ENCODE data around the gene RPL39.
A peak's percentile ranks its signal among the peaks of the same experiment; 100 is the strongest.
"Not testable (repeated sequence)": the region's sequence is repeated elsewhere in the genome, so short reads cannot be mapped to it uniquely, and the experiment has no call there.

The RPL39 gene

DNA sequence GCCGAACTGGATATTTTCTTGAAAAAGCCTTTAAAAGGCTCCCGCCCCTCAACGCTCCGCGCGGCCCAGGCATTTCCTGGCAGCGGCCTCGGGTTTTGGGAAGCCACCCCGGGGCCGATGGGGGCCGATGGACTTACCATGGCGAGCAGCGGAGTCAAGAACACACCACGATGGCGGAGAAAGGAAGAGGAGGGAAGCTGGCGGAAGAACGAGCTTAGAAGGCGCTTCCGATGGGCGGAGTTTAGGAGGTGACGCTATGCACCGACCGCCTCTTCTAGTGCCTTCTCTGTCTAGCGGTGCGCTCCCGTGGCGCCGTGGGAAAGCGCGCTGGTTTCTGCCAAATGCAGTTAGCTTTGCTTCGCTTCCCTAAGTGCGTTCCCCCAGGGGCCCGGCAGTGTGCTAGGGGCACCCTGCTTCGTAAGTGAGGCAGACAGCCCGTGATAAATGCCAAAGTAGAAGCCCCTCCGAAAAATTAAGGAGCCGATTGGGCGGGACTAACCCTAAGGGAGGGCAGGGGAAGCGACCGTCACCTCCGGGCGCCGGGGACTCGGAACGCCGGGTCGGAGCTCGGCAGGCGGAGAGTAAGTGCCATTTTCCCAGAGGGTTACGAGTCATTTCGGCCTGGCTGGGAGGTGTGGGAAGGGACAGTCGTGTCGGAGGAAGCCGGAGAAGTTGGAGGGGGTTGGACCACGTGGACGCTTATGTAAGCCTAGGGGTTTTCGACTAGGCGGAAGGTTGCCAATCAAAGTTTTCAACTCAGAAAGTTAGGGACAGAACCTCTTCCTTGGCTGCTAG is at the start of gene RPL39:
TSS of gene RPL39 (minus strand) at position 194 of the 795 bp plus-strand sequence. CDS start at position 140, 54 bp downstream.
- peak within 1 kb of the TSS; percentile 63 for H3K4me3 ChIP-seq (replicated peaks; ENCODE audit: low read depth, low read length)
- DNase-seq (ENCODE audit: extremely low read depth, low read depth), result peak; percentile 61
- TF ChIP-seq, protein P1, sequence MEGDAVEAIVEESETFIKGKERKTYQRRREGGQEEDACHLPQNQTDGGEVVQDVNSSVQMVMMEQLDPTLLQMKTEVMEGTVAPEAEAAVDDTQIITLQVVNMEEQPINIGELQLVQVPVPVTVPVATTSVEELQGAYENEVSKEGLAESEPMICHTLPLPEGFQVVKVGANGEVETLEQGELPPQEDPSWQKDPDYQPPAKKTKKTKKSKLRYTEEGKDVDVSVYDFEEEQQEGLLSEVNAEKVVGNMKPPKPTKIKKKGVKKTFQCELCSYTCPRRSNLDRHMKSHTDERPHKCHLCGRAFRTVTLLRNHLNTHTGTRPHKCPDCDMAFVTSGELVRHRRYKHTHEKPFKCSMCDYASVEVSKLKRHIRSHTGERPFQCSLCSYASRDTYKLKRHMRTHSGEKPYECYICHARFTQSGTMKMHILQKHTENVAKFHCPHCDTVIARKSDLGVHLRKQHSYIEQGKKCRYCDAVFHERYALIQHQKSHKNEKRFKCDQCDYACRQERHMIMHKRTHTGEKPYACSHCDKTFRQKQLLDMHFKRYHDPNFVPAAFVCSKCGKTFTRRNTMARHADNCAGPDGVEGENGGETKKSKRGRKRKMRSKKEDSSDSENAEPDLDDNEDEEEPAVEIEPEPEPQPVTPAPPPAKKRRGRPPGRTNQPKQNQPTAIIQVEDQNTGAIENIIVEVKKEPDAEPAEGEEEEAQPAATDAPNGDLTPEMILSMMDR (IDR thresholded peaks at IDR 0.05; ENCODE audit: low read depth, low read length, missing control alignments), result no peak

DNA sequence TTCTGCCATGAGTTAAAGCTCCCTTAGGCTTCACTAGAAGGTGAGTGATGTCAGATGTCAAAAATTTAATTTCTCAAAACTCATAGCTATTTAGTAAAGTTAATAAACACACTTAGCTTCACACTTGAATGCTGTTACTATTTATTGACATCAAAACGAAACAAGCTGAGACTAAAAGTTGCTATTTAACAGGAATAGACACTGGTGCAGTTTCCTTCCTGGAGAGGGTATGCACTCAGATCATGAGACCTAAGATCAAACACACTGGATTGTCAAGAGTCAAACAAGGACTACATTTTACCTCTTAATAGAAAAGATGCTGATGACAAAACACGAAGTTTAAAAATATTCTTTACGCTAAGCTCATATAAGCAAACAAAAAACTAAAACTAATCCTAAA is 42.5 kb upstream of the RPL39 start:
- TF ChIP-seq, protein P1 (IDR thresholded peaks at IDR 0.05; ENCODE audit: low read depth, low read length, missing control alignments), result no peak
- no peak for DNase-seq (ENCODE audit: extremely low read depth, low read depth)
- H3K4me3 ChIP-seq (replicated peaks; ENCODE audit: low read depth, low read length), result no peak overlapping the region

DNA sequence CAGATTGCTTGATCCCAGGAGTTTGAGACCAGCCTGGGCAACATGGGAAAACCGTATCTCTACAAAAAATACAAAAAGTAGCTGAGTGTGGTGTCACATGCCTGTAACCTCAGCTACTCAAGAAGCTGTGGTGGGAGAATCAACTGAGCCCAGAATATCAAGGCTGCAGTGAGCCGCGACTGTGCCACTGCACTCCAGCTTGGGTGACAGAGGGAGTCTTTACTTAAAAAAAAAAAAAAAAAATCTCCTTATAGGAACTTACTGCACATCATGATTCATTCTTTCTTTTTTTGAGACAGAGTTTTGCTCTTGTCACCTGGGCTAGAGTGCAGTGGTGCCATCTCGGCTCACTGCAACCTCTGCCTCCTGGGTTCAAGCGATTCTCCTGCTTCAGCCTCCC is 37.0 kb upstream of the RPL39 start:
- TF ChIP-seq, protein P1 (IDR thresholded peaks at IDR 0.05; ENCODE audit: low read depth, low read length, missing control alignments), result no peak
- H3K4me3 ChIP-seq (replicated peaks; ENCODE audit: low read depth, low read length), result no peak overlapping the region
- DNase-seq (ENCODE audit: extremely low read depth, low read depth), result no peak

DNA sequence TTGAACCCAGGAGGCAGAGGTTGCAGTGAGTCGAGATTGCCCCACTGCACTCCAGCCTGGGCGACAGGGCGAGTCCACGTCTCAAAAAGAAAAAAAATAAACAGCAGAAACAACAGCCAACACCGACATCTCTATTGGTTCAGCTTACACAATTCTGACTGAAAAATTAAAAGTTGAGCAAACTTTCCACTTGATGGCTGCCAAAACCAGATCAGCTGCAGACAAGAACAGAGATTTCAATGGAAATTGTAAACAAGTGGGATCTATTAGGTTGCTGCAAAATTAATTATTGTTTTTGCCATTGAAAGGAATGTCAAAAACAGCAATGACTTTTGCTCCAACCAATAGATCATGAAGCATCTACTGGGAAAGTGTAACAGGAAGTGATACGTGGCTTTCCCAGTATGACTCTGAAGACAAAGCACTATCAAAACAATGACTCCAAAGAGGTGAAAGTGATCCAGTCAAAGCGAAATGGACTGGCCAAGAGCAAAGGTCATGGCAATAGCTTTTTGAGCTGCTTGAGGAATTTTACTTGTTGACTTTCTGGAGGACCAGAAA is 35.0 kb upstream of the RPL39 start:
- TF ChIP-seq, protein P1 (IDR thresholded peaks at IDR 0.05; ENCODE audit: low read depth, low read length, missing control alignments), result no peak
- H3K4me3 ChIP-seq (replicated peaks; ENCODE audit: low read depth, low read length), result no peak overlapping the region
- DNase-seq (ENCODE audit: extremely low read depth, low read depth), result no peak

DNA sequence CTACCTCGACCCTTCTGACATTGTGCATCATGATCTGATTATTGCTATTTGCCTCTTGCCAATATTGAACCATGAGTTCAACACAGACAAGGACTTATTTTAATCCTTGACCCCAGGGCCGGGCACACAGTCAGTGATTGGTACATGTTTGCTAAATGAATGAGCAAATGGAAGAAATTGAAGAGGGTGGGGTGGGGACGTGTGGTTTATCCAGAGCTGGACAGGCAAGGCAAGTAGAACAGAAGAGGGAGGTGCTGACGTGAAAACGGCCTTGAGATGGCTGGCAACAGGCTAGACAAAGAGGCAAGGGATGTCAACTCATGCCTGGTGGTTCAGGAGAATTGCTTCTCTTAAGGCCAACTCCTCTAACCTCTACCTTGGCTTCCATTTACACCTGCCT is 32.8 kb upstream of the RPL39 start:
- not testable (repeated sequence) for DNase-seq (ENCODE audit: extremely low read depth, low read depth); H3K4me3 ChIP-seq (replicated peaks; ENCODE audit: low read depth, low read length)

DNA sequence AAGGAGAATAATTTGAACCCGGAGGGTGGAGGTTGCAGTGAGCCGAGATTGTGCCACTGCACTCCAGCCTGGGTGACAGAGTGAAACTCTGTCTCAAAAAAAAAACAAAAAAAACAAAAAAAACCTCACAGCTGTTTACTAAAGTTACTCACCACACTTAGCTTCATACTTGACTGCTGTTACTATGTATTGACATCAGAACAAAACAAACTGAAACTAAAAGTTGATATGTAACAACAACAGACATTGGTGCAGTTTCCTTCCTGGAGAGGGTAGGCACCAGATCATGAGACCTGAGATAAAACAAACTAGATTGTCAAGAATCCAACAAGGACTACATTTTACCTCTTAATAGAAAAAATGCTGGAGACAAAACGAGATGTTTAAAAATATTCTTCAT is 30.3 kb upstream of the RPL39 start:
- not testable (repeated sequence) for H3K4me3 ChIP-seq (replicated peaks; ENCODE audit: low read depth, low read length); DNase-seq (ENCODE audit: extremely low read depth, low read depth)

DNA sequence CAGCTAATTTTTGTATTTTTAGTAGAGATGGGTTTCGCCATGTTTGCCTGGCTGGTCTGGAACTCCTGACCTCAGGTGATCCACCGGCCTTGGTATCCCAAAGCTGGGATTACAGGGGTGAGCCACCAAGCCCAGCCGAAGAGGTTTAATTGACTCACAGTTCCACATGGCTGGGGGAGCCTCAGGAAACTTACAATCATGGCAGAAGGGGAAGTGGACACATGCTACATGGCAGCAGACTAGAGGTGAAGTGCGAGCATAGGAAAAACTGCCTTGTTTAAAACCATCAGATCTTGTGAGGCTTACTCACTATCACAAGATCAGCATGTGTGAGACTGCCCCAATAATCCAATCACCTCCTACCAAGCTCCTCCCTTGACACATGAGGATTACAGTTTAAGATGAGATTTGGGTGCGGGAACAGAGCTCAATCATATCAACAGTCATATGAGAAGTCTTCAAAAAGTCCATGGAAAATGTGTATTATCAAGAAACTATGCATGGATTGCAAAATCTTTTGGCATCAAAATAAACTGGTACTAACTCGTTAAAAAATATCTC is 25.8 kb upstream of the RPL39 start:
- no peak overlapping the region for H3K4me3 ChIP-seq (replicated peaks; ENCODE audit: low read depth, low read length)
- no peak for DNase-seq (ENCODE audit: extremely low read depth, low read depth)
- TF ChIP-seq, protein P1 (IDR thresholded peaks at IDR 0.05; ENCODE audit: low read depth, low read length, missing control alignments), result no peak
